Tibial artery (tissue), 4 donors: ENCODE measurements around the gene EIF2B5.
A peak's percentile ranks its signal among the peaks of the same experiment; 100 is the strongest.

ENCODE experiments used
- DNase-seq, 2 donors: peaks; one replicate each; pipeline ENCODE4 v3.0.0-alpha.2; 2019
- H3K27ac ChIP-seq, 2 donors: fragments of 200-600 bp; sonication (generic) in 1 of 2; 1 replicate in 1 of 2; 2 replicates in 1 of 2; pipeline ENCODE4 v1.5.1; 2018 to 2019; ENCODE audit warnings: mild to moderate bottlenecking in 1 of 2
- H3K27me3 ChIP-seq, 2 donors: fragments of 200-600 bp; sonication (generic) in 1 of 2; one replicate each; pipeline versions ENCODE4 v1.5.1 to v1.6.0; 2016 to 2019
- H3K36me3 ChIP-seq, 3 donors: fragments of 200-600 bp; sonication (generic) in 2 of 3; one replicate each; pipeline ENCODE4 v1.5.1; 2016 to 2019; ENCODE audit warnings: mild to moderate bottlenecking in 2 of 3
- H3K4me1 ChIP-seq, 4 donors: fragments of 200-600 bp; sonication (generic) in 2 of 4; 1 replicate in 3 of 4; 2 replicates in 1 of 4; pipeline ENCODE4 v1.5.1; 2016 to 2019
- H3K4me3 ChIP-seq, 2 donors: fragments of 200-600 bp; sonication (generic) in 1 of 2; 1 replicate in 1 of 2; 2 replicates in 1 of 2; pipeline ENCODE4 v1.5.1; 2018 to 2019; ENCODE audit warnings: mild to moderate bottlenecking in 2 of 2
- H3K9me3 ChIP-seq, 3 donors: fragments of 200-600 bp; sonication (generic) in 1 of 3; one replicate each; pipeline ENCODE4 v1.5.1; 2016 to 2019
- CTCF ChIP-seq, 2 experiments: fragments of 200-600 bp in 1 of 2; fragments of 450-650 bp in 1 of 2; IDR thresholded peaks; one replicate each; pipeline ENCODE4 v1.5.1; 2017 to 2019; ENCODE audit warnings: antibody characterized with exemption in 2 of 2, mild to moderate bottlenecking in 1 of 2, moderate library complexity in 1 of 2
- intact Hi-C: fragments of 100-400 bp; cut with DNase I; formaldehyde crosslinking; loops from one replicate; pipeline ENCODE4 v1.15.0; 2023; ENCODE audit warnings: low total_unique reads

Gene EIF2B5

GRCh38 chr3:184135149-184135910 lies at the start of gene EIF2B5:
Gene EIF2B5 (plus strand): TSS chr3:184135358. CDS start chr3:184135386, 28 bp downstream.
- peaks cover 6 to 30% (median 24%) of the 10 kb centered on the region in 3 donors for H3K36me3 ChIP-seq
- no peaks in the 10 kb centered on the region for H3K27me3 ChIP-seq
- peak within 1 kb of the TSS; percentile 86 to 95 for H3K27ac ChIP-seq
- H3K9me3 ChIP-seq, result no peaks in the 10 kb centered on the region
- DNase-seq, result peak; percentile 92 to 93
- intact Hi-C loops, result loop anchor here (2.0 to 5.0 kb wide), 4 partner anchors 21 to 162 kb away; partner anchors contain the start of genes ABCC5 and PSMD2
- H3K4me3 ChIP-seq, result peak within 1 kb of the TSS; percentile 74 to 93
- peaks cover 0 to 25% (median 11%) of the 10 kb centered on the region in 4 donors for H3K4me1 ChIP-seq
- peak in 1 of 2 experiments; percentile 21 for TF ChIP-seq CTCF (IDR thresholded peaks at IDR 0.05)

DNA sequence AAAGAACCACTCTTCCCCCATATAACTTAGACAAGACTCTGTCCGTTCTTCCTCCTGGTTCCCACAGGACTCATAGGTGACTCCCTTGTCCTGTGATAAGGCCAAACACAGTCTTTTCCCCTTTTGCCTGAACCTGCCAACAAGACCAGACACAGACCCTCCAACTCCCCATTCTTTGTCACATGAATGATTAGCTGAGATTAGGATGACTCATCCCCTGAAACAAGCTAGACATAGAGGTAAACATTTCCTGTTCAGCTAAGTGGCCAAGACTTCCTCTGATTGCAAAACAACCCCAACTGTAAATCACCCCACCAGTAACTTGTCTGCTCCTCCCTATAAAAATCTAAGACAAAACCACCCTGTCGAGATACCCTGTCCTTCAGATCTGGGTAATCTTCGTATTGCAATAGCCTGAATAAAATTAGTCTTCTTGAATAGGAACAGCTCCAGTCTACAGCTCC lies 49.7 kb upstream of the EIF2B5 start:
- intact Hi-C loops, result no loop called here
- H3K9me3 ChIP-seq, result no peaks in the 10 kb centered on the region
- H3K27me3 ChIP-seq, result no peaks in the 10 kb centered on the region
- H3K4me1 ChIP-seq, result no peaks in the 10 kb centered on the region
- H3K36me3 ChIP-seq, result no peaks in the 10 kb centered on the region
- TF ChIP-seq CTCF (IDR thresholded peaks at IDR 0.05), result no peak
- no peak overlapping the region for H3K4me3 ChIP-seq
- H3K27ac ChIP-seq, result no peak overlapping the region
- no peak for DNase-seq

DNA sequence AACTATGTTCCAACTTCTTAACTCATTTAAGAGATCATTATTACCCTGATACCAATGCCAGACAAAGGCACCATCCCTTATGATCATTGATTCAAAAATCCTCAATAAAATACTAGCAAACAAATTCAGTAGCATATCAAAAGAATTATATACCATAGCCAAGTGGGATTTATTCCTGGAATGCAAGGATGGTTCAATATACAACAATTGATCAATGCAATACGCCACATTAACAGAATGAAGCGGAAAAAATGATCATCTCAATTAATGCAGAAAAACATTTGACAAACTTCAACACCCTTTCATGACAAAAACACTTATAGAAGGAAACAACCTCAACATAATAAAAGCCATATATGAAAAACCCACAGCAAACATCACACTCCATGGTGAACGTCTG lies 43.0 kb upstream of the EIF2B5 start:
- no peak for TF ChIP-seq CTCF (IDR thresholded peaks at IDR 0.05)
- H3K9me3 ChIP-seq, result peaks cover 0 to 19% (median 0%) of the 10 kb centered on the region in 3 donors
- no peaks in the 10 kb centered on the region for H3K4me1 ChIP-seq
- no peak overlapping the region for H3K4me3 ChIP-seq
- no peak for DNase-seq
- intact Hi-C loops, result no loop called here
- H3K36me3 ChIP-seq, result no peaks in the 10 kb centered on the region
- H3K27me3 ChIP-seq, result no peaks in the 10 kb centered on the region
- no peak overlapping the region for H3K27ac ChIP-seq

DNA sequence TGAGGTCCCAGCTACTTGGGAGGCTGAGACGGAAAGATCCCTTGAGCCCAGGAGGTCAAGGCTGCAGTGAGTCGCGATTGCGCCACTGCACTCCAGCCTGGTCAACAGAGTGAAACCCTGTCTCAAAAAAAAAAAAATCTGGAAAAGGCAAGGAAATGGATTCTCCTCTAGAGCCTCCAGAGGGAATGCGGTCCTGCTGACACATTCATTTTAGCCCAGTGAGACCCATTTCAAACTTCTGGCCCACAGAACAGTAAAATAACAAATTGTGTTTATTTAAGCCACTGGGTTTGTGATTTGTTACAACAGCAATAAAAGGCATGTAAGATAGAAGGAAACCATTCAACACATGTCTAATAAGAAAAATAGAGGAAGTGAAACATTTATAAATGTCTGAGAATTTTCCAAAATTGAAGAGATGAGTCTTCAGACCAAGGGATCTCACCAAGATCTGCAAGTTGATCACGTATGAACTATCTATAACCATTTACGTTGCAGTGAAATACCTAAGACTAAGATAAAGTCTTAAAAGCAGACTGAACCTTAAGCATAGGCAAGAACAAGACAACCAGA lies 38.3 kb upstream of the EIF2B5 start, which contains the start of gene HTR3E:
HTR3E (plus strand) TSS at position 254 of the 573 bp plus-strand sequence. CDS start 466 bp downstream, outside the sequence.
- H3K4me1 ChIP-seq, result no peaks in the 10 kb centered on the region
- DNase-seq, result no peak
- peaks cover 0 to 10% of the 10 kb centered on the region in 2 donors for H3K27me3 ChIP-seq
- no peak within 1 kb of the TSS for H3K4me3 ChIP-seq
- no peaks in the 10 kb centered on the region for H3K36me3 ChIP-seq
- no peak within 1 kb of the TSS for H3K27ac ChIP-seq
- intact Hi-C loops, result no loop called here
- no peak for TF ChIP-seq CTCF (IDR thresholded peaks at IDR 0.05)
- H3K9me3 ChIP-seq, result peaks cover 0 to 12% (median 0%) of the 10 kb centered on the region in 3 donors

DNA sequence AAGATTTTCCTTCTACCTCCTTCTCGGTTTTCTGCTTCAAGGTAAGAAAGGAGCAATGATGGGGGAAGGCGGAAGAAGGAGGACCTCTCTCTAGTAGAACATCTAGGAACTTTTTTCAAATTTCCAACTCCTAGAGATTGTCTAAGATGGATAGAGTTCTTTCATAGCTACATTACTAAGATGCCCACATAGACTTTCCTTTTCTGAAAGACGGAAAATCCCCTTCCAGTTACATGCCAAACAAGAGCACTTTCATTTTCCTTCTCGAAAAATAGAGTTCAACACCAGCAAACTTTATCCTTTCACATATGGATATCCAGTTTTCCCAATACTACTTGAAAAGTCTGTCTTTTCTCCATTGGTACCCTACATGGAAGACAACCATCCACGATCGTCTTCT lies 37.6 kb upstream of the EIF2B5 start:
- Histone ChIP-seq H3K4me1 (no peaks in the 10 kb centered on the region), H3K36me3 (no peaks in the 10 kb centered on the region), H3K4me3 (no peak overlapping the region), H3K9me3 (peaks cover 0 to 5% (median 0%) of the 10 kb centered on the region in 3 donors), H3K27me3 (peaks cover 0 to 10% of the 10 kb centered on the region in 2 donors), H3K27ac (no peak overlapping the region)
- intact Hi-C loops, result no loop called here
- TF ChIP-seq CTCF (IDR thresholded peaks at IDR 0.05), result no peak
- no peak for DNase-seq
